Stimulated activated CD4-positive, alpha-beta T cell treated with anti-CD3 and anti-CD28 coated beads, Interleukin-15, amount 100 ng/mL, for 48 hours (primary cell): ENCODE data around the gene TENM3.
"Not testable (repeated sequence)": the region's sequence is repeated elsewhere in the genome, so short reads cannot be mapped to it uniquely, and the experiment has no call there.

ENCODE experiments used
- DNase-seq, 2 donors: peaks; one replicate each; pipeline ENCODE4 v3.0.0-alpha.2; 2020; ENCODE audit warnings: low read depth in 2 of 2

Gene TENM3

GRCh38 chr4:182337366-182337765, 94.2 kb downstream of the TENM3 start:
- DNase-seq, result no peak

- DNase-seq, result no peak
These were observed 94.9 kb downstream of the TENM3 start for GRCh38 chr4:182338063-182338462.

- no peak for DNase-seq
These were observed 95.5 kb downstream of the TENM3 start for GRCh38 chr4:182338746-182339145.

- no peak for DNase-seq
These were observed 96.0 kb downstream of the TENM3 start for GRCh38 chr4:182339221-182339641.

GRCh38 chr4:182343453-182343852, 100.3 kb downstream of the TENM3 start:
- no peak for DNase-seq

- no peak for DNase-seq
These were observed 101.8 kb downstream of the TENM3 start for GRCh38 chr4:182344968-182345367.

GRCh38 chr4:182346250-182346649, 103.0 kb downstream of the TENM3 start:
- no peak for DNase-seq

GRCh38 chr4:182346675-182347375, 103.6 kb downstream of the TENM3 start:
- no peak for DNase-seq

- no peak for DNase-seq
These were observed 105.7 kb downstream of the TENM3 start for GRCh38 chr4:182348779-182349326.

GRCh38 chr4:182350041-182350440, 106.8 kb downstream of the TENM3 start:
- no peak for DNase-seq

- no peak for DNase-seq
These were observed 108.3 kb downstream of the TENM3 start for GRCh38 chr4:182351485-182351884.

GRCh38 chr4:182354106-182354505, 110.9 kb downstream of the TENM3 start:
- no peak for DNase-seq

GRCh38 chr4:182354867-182355266, 111.7 kb downstream of the TENM3 start:
- no peak for DNase-seq

- no peak for DNase-seq
These were observed 124.0 kb downstream of the TENM3 start for GRCh38 chr4:182367153-182367552.

- DNase-seq, result no peak
These were observed 126.0 kb downstream of the TENM3 start for GRCh38 chr4:182369211-182369610.

- no peak for DNase-seq
These were observed 127.3 kb downstream of the TENM3 start for GRCh38 chr4:182370491-182370890.

GRCh38 chr4:182380771-182381181, 137.6 kb downstream of the TENM3 start:
- DNase-seq, result no peak

GRCh38 chr4:182382941-182383340, 139.7 kb downstream of the TENM3 start:
- no peak for DNase-seq

- no peak for DNase-seq
These were observed 141.5 kb downstream of the TENM3 start for GRCh38 chr4:182384631-182385091.

GRCh38 chr4:182385897-182386296, 142.7 kb downstream of the TENM3 start:
- no peak for DNase-seq

- not testable (repeated sequence) for DNase-seq
These were observed 143.4 kb downstream of the TENM3 start for GRCh38 chr4:182386576-182386975.

GRCh38 chr4:182391111-182391684, 148.0 kb downstream of the TENM3 start:
- DNase-seq, result no peak

- DNase-seq, result no peak
These were observed 151.0 kb downstream of the TENM3 start for GRCh38 chr4:182394181-182394580.
